NCI-H446 (cell line): ENCODE data around the gene KCNQ1.

ENCODE experiments used
- DNase-seq, 2 experiments: peaks; one replicate each; lab custom pipeline; 2025; lab: John Stamatoyannopoulos, UW

KCNQ1 gene

GRCh38 chr11:2533587-2534133 is 88.9 kb downstream of the KCNQ1 start:
- no peak for DNase-seq

GRCh38 chr11:2534134-2534956 is 89.5 kb downstream of the KCNQ1 start:
- no peak for DNase-seq

- DNase-seq: no peak
These were observed 90.3 kb downstream of the KCNQ1 start for GRCh38 chr11:2534957-2535672.

GRCh38 chr11:2535673-2536439 is 91.0 kb downstream of the KCNQ1 start:
- no peak for DNase-seq

GRCh38 chr11:2536440-2536989 is 91.7 kb downstream of the KCNQ1 start:
- no peak for DNase-seq

- DNase-seq: no peak
These were observed 92.3 kb downstream of the KCNQ1 start for GRCh38 chr11:2537010-2537705.

- no peak for DNase-seq
These were observed 93.3 kb downstream of the KCNQ1 start for GRCh38 chr11:2537896-2538724.

- DNase-seq: no peak
These were observed 94.1 kb downstream of the KCNQ1 start for GRCh38 chr11:2538951-2539350.

- no peak for DNase-seq
These were observed 94.8 kb downstream of the KCNQ1 start for GRCh38 chr11:2539371-2540222.

GRCh38 chr11:2540223-2540991 is 95.6 kb downstream of the KCNQ1 start:
- no peak for DNase-seq

- DNase-seq: no peak
These were observed 96.3 kb downstream of the KCNQ1 start for GRCh38 chr11:2540992-2541680.

GRCh38 chr11:2541881-2542361 is 97.1 kb downstream of the KCNQ1 start:
- no peak for DNase-seq

GRCh38 chr11:2542406-2542805 is 97.6 kb downstream of the KCNQ1 start:
- no peak for DNase-seq

GRCh38 chr11:2547806-2548205 is 103.0 kb downstream of the KCNQ1 start:
- no peak for DNase-seq

- no peak for DNase-seq
These were observed 103.8 kb downstream of the KCNQ1 start for GRCh38 chr11:2548596-2548995.

GRCh38 chr11:2549080-2549479 is 104.3 kb downstream of the KCNQ1 start:
- no peak for DNase-seq

- DNase-seq: no peak
These were observed 104.7 kb downstream of the KCNQ1 start for GRCh38 chr11:2549491-2549875.
